HG02610 (cell line): ENCODE results near the gene LITAFD.
A peak's percentile ranks its signal among the peaks of the same experiment; 100 is the strongest.
"Not testable (repeated sequence)": the region's sequence is repeated elsewhere in the genome, so short reads cannot be mapped to it uniquely, and the experiment has no call there.

ENCODE experiments used
- ATAC-seq: cut with Tn5 transposase; IDR thresholded peaks from one replicate; pipeline ENCODE4 v1.9.1; 2021; ENCODE audit warnings: mild to moderate bottlenecking, moderate library complexity; ENCODE audit not compliant: unreplicated experiment

LITAFD gene

GRCh38 chr16:8916541-8917225 is 34.5 kb downstream of the LITAFD start:
- no peak for ATAC-seq

GRCh38 chr16:8917336-8917735 is 35.2 kb downstream of the LITAFD start:
- not testable (repeated sequence) for ATAC-seq

DNA sequence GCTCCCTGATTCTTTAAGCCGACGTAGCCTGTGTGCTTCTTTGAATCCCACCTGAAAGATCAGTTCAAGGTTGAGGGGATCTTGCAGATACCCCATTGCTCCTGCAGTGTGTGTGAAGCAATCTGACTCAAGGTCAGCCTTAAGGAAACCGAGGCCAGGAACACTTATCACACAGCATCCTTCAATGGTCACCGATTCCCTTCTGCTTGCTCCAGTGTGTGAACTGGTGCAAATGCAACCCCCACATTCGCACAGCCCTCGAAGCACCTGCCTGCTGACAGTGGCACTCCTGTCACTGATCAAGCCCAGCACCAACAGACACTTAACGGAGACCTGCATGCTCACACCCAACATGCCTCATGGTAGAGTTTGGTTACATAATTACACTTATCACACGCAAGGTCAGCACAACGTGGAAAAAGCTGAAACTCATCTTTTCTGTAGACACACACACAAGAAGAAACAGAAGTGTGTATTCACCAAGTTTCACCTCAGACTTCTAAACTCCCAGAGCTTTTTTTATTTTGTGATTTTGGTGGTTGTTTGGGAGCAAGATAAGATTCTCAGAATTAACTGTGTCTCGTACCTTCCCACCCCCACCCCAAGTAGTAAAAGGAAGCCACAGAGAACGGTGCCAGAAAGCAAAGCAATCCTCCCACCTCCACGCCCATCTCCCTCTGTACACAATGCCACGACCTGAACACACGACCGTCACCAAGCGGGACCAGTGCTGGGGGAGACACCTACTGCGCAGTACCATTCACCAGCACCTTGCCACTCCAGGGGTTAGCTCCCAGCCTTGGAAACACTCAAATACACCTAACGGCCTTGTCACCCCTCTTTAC is 37.2 kb downstream of the LITAFD start:
- ATAC-seq = no peak

DNA sequence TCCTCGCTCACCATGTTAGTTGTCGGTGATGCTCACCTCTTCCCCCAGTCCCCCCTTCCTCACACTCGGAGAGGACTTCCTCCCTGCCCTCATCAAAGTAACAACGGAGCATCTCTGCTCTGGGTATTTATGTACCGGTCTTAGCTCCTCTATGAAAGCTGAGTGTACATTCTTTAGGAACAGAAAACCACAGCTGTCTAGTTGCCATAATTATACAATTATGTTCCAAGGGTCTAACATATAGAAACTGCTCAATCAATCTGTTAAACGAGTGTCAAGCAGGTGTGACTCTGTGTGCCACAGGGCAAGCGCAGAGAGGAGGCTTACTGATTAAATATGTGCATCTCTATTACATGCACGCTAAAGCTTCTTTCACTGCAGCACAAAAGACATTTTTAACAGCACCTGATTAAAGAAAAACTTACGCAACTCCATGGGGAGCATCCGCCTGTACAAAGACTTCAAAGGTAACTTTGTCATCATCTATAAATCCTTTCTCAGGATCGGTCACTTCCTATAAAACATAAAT is 37.8 kb downstream of the LITAFD start:
- ATAC-seq = no peak

GRCh38 chr16:8920645-8921346 is 38.6 kb downstream of the LITAFD start:
- no peak for ATAC-seq

GRCh38 chr16:8921347-8921984 is 39.3 kb downstream of the LITAFD start:
- no peak for ATAC-seq

- ATAC-seq = no peak
Observed at GRCh38 chr16:8923199-8923598, 41.0 kb downstream of the LITAFD start.

DNA sequence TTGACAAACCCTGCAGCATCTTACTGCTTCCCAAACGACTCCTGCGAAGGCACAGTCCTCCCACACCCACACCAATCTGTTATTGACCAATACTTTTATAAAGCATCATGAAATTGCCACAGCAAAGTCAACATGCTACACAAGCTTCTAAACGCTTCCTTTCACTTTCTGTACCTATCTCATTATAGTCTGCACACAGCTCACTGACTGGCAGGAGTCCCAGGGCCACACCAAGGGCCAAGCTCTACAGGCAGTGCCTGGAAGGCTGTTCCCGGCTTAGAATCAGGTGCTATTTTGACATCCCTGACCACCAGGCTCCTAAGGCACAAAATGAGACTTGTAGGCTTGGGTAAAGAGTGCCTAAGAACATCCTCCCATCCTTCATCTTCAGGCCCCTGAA is 42.1 kb downstream of the LITAFD start:
- peak; percentile 56 for ATAC-seq

DNA sequence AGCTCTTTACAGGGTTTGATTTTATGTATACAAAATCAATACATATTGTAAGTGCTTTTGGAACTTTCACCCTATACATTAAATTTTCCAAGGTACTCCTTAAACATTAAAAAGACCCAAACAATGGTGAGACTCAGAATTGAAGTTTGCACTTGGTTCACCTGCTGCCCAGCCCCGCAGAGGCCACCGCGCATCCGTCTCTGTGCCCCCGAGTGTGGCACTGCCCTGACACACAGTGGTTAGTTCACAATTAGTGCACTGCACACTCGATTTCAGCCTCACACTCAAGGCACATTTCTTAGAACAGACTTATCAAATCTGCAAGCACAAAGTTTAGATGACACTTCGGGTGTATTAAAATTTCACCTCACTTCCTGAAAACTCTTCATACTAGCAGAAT is 43.3 kb downstream of the LITAFD start:
- ATAC-seq = no peak

- no peak for ATAC-seq
Observed at GRCh38 chr16:8926827-8927226, 44.7 kb downstream of the LITAFD start.

GRCh38 chr16:8928467-8928957 is 46.4 kb downstream of the LITAFD start:
- ATAC-seq = no peak

GRCh38 chr16:8929086-8929748 is 47.1 kb downstream of the LITAFD start:
- ATAC-seq = no peak

DNA sequence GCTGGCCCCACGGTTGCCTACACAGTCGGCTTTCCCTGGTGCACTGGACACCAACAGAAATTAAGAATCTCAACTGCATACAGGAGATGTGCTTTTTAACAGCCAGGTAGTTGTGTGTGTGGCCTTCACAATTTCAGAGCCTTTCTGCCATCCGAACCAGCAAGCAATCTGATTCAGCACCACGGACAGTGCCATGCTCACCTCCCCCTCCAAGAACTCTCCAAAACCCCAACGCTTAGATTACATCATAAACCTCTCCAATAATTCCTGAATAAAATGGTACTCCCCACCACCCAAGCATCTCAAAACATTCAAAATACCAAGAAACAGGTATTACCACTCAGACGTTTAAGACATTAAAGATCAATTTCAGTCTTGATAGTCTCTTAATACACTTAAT is 49.7 kb downstream of the LITAFD start:
- no peak for ATAC-seq

DNA sequence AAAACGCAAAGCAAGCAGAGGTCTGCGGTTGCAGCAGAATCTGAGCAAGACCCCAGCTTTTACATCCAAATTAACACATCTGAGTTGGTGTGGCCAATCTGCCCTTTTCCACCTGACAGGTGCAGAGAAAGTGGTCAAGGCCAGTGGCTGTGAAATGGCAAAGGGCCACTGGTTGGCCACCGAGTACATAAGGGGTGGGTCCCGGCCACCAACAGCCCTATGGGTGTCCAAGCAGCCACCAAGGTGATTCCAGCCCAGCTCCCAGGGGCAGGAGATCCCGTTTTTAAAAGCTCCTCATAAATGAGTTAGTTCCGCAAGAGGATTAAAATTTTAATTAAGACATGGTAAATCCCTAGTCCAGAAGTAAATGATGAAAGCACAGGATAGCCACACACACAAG is 52.5 kb downstream of the LITAFD start:
- ATAC-seq = no peak
